Loucy (cell line): ENCODE results near the gene SMC3.

Source experiments
- H2AFZ ChIP-seq: fragments of 200-600 bp; sonication (generic); 2 replicates; pipeline ENCODE4 v1.6.0; 2016; ENCODE audit warnings: antibody characterized with exemption, mild to moderate bottlenecking, low read length, moderate library complexity
- H3F3A ChIP-seq: fragments of 200-600 bp; 2 replicates; pipeline ENCODE4 v1.6.0; 2016; ENCODE audit warnings: antibody characterized with exemption, low read depth, mild to moderate bottlenecking
- H3K27me3 ChIP-seq: fragments of 200-600 bp; sonication (generic); 2 replicates; pipeline ENCODE4 v1.6.1; 2014; ENCODE audit warnings: low read length, mild to moderate bottlenecking; ENCODE audit not compliant: insufficient read depth, poor library complexity, severe bottlenecking
- H3K36me3 ChIP-seq: fragments of 200-600 bp; sonication (generic); 2 replicates; pipeline ENCODE4 v1.6.1; 2016; ENCODE audit warnings: low read length; ENCODE audit not compliant: insufficient read depth
- H3K4me1 ChIP-seq: fragments of 200-600 bp; sonication (generic); 2 replicates; pipeline ENCODE4 v1.5.1; 2014; ENCODE audit warnings: low read length, mild to moderate bottlenecking; ENCODE audit not compliant: insufficient read depth, poor library complexity, severe bottlenecking
- H3K4me2 ChIP-seq: fragments of 200-600 bp; sonication (generic); 2 replicates; pipeline ENCODE4 v1.6.0; 2014; ENCODE audit warnings: antibody characterized with exemption, low read length, low read depth, mild to moderate bottlenecking; ENCODE audit not compliant: poor library complexity, severe bottlenecking
- H3K4me3 ChIP-seq: fragments of 200-600 bp; sonication (generic); 2 replicates; pipeline ENCODE4 v1.5.1; 2014; ENCODE audit warnings: low read length, mild to moderate bottlenecking, mixed read lengths; ENCODE audit not compliant: poor library complexity, severe bottlenecking
- H3K79me2 ChIP-seq: fragments of 200-600 bp; sonication (generic); 2 replicates; pipeline ENCODE4 v1.6.1; 2014; ENCODE audit warnings: low read length; ENCODE audit not compliant: insufficient read depth
- H3K9ac ChIP-seq: fragments of 200-600 bp; sonication (generic); 2 replicates; pipeline ENCODE4 v1.6.0; 2014; ENCODE audit warnings: mild to moderate bottlenecking, low read depth, low read length, moderate library complexity; ENCODE audit not compliant: poor library complexity, severe bottlenecking
- H3K9me2 ChIP-seq: fragments of 200-600 bp; sonication (generic); replicated peaks from 2 replicates; pipeline ENCODE4 v1.6.1; 2016; ENCODE audit warnings: low read depth, low read length, mixed read lengths
- H3K9me3 ChIP-seq: fragments of 200-600 bp; sonication (generic); 2 replicates; pipeline ENCODE4 v1.6.1; 2014; ENCODE audit warnings: mild to moderate bottlenecking, antibody characterized with exemption, low read length, low read depth; ENCODE audit not compliant: insufficient read depth
- H4K20me1 ChIP-seq: fragments of 200-600 bp; sonication (generic); 2 replicates; pipeline ENCODE4 v1.6.0; 2014; ENCODE audit warnings: antibody characterized with exemption, low read length, mild to moderate bottlenecking; ENCODE audit not compliant: insufficient read depth, poor library complexity, severe bottlenecking
- CTCF ChIP-seq: fragments of 200-600 bp; sonication (generic); conservative IDR thresholded peaks from 2 replicates; pipeline ENCODE4 v1.5.1; 2014; ENCODE audit warnings: mild to moderate bottlenecking, antibody characterized with exemption, low read length
- EZH2phosphoT487 ChIP-seq: fragments of 200-600 bp; IDR thresholded peaks from 2 replicates; pipeline ENCODE4 v1.6.1; 2018; ENCODE audit warnings: antibody characterized with exemption, mild to moderate bottlenecking, moderate library complexity, borderline replicate concordance

SMC3 gene

GRCh38 chr10:110549211-110549610 is 18.3 kb upstream of the SMC3 start:
- Histone ChIP-seq H4K20me1 (no peaks in the 10 kb centered on the region), H3K4me3 (no peak overlapping the region), H3K9ac (no peak overlapping the region), H3K4me2 (no peak overlapping the region), H3K27me3 (no peaks in the 10 kb centered on the region), H3F3A (no peaks in the 10 kb centered on the region), H3K4me1 (no peaks in the 10 kb centered on the region), H3K9me2 (no peaks in the 10 kb centered on the region), H3K36me3 (no peaks in the 10 kb centered on the region), H3K9me3 (no peaks in the 10 kb centered on the region), H3K79me2 (no peaks in the 10 kb centered on the region), H2AFZ (no peak overlapping the region)
- TF ChIP-seq CTCF (no peak), EZH2phosphoT487 (no peak)

- Histone ChIP-seq H3K9me2 (no peaks in the 10 kb centered on the region), H3K9me3 (no peaks in the 10 kb centered on the region), H3K36me3 (no peaks in the 10 kb centered on the region), H3K4me2 (no peak overlapping the region), H2AFZ (no peak overlapping the region), H3K79me2 (no peaks in the 10 kb centered on the region), H3K4me1 (no peaks in the 10 kb centered on the region), H3K27me3 (no peaks in the 10 kb centered on the region), H3K9ac (no peak overlapping the region), H3K4me3 (no peak overlapping the region), H4K20me1 (no peaks in the 10 kb centered on the region), H3F3A (no peaks in the 10 kb centered on the region)
- no peak for TF ChIP-seq CTCF
- TF ChIP-seq EZH2phosphoT487 = no peak
Observed at GRCh38 chr10:110553905-110554304, 13.6 kb upstream of the SMC3 start.

- no peaks in the 10 kb centered on the region for H3K27me3 ChIP-seq
- no peaks in the 10 kb centered on the region for H3F3A ChIP-seq
- no peaks in the 10 kb centered on the region for H3K9me3 ChIP-seq
- TF ChIP-seq EZH2phosphoT487 (no peak), CTCF (no peak)
- no peaks in the 10 kb centered on the region for H3K79me2 ChIP-seq
- no peak overlapping the region for H3K4me3 ChIP-seq
- no peak overlapping the region for H3K4me2 ChIP-seq
- no peaks in the 10 kb centered on the region for H4K20me1 ChIP-seq
- no peaks in the 10 kb centered on the region for H3K4me1 ChIP-seq
- no peaks in the 10 kb centered on the region for H3K9me2 ChIP-seq
- H3K9ac ChIP-seq = no peak overlapping the region
- H2AFZ ChIP-seq = no peak overlapping the region
- no peaks in the 10 kb centered on the region for H3K36me3 ChIP-seq
Observed at GRCh38 chr10:110556296-110556695, 11.2 kb upstream of the SMC3 start.
